HG02642 (cell line): ENCODE data around the gene FOXA3.

Experiments
- ATAC-seq: cut with Tn5 transposase; IDR thresholded peaks from one replicate; pipeline ENCODE4 v1.9.1; 2021; ENCODE audit warnings: mild to moderate bottlenecking; ENCODE audit not compliant: unreplicated experiment, poor library complexity

The FOXA3 gene

GRCh38 chr19:45872095-45872919 is 8.2 kb downstream of the FOXA3 start:
- ATAC-seq: no peak

- ATAC-seq: no peak
These were observed 9.2 kb downstream of the FOXA3 start for GRCh38 chr19:45873219-45873772.

- no peak for ATAC-seq
These were observed 10.5 kb downstream of the FOXA3 start for GRCh38 chr19:45874620-45874966.

- no peak for ATAC-seq
These were observed 12.0 kb downstream of the FOXA3 start for GRCh38 chr19:45876161-45876410.

DNA sequence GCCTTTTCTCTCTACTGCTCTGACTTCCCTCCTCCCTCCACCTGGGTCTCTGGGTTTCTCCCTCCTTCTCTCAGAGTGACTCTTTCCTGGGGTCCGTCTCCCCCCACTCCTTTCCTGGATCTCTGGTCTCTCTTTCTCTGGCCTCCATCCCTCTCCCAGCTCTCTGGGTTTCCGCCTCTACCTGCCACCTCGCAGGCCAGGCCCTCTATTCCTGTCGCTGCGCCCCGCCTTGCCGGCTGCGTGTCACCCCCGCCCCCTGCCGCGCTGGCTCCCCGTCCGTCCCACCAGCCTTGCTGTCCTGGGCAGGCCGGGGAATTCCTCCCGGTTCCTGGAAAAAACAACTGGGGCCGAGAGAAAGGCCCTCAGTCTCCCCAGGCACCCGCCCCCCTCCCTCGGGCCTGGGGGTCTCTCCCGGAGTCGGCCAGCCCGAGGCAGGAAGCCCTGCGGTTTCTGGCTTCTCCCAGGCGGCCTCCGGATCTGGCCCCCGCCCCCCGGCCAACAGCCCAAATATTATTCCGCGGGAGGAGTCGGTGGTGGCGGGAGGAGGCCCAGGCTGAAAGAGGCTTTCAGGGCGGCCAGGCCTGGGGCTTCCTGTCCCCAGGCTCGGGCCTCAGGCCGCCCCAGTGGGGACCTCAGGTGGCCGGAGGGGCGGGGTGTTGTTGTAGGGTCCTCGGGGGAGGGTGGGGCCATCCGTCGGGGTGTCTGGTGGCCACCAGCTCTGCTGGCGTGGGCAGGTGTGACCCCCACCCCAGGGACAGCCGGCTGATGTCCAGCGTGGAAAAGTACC is 12.5 kb downstream of the FOXA3 start:
- no peak for ATAC-seq

- ATAC-seq: no peak
These were observed 14.1 kb downstream of the FOXA3 start for GRCh38 chr19:45878043-45878794.

- no peak for ATAC-seq
These were observed 14.9 kb downstream of the FOXA3 start for GRCh38 chr19:45879055-45879454.

DNA sequence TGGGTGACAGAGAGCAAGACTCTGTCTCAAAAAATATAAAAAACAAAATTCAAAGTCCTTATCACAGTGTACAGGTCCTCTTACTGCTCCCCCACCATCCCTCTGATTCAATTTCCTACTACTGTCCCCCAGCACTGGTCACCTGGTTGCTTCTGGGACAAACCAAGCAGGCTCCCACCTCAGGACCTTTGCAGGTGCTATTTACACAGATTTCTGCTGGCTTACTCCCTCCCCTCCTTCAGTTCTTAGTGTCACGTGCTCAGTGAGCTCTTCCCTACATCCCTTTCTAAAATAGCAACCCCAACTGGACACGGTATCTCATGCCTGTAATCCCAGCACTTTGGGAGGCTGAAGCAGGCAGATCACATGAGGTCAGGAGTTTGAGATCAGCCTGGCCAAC is 15.8 kb downstream of the FOXA3 start:
- no peak for ATAC-seq

- no peak for ATAC-seq
These were observed 17.2 kb downstream of the FOXA3 start for GRCh38 chr19:45881082-45881908.

- ATAC-seq: no peak
These were observed 17.9 kb downstream of the FOXA3 start for GRCh38 chr19:45881909-45882528.

DNA sequence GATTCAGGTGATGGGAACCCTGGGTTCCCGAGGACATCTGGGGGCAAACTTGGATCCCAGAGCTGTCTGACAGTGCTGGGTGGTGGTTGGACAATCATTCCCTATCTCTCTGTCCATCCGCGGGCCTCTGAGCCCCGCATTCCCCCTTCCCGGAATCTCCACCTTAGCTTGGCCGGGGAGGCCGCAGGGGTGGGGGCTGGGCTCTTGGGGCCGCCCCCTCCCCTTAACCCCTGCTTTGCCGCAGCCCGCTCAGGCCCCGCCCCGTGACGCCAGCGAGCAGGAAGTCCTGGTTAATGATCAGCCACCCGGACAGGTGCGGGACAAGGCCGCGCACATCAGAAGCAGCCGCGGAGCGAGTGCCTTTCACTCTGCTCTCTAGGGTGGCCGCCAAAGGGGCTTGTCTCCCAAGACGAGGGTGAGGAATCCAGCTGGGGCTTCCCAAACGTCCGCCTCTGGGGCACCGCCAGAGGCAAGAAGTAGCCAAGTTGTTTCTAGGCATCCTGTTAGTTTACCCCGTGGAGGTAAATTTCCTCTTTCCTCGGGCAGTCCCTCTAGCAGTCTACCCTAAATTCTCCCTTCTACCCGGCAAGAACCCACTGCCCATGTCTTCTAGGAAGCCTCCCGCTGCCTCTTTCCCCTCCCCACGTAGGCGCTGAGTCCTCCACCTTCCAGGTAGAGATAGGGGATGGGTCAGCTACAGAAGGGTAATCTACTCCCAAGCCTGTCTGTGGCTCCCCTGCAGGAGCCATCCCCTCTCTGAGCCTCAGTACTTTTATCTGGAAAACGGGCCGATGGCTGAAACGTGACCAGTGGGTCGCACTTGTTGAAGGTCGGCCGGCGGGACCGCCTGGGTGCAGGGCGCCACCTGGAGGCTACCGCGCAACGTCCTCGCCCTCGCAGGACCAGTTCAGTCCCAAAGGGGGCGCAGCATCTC is 18.8 kb downstream of the FOXA3 start:
- ATAC-seq: no peak

GRCh38 chr19:45883586-45883880 is 19.4 kb downstream of the FOXA3 start:
- no peak for ATAC-seq

DNA sequence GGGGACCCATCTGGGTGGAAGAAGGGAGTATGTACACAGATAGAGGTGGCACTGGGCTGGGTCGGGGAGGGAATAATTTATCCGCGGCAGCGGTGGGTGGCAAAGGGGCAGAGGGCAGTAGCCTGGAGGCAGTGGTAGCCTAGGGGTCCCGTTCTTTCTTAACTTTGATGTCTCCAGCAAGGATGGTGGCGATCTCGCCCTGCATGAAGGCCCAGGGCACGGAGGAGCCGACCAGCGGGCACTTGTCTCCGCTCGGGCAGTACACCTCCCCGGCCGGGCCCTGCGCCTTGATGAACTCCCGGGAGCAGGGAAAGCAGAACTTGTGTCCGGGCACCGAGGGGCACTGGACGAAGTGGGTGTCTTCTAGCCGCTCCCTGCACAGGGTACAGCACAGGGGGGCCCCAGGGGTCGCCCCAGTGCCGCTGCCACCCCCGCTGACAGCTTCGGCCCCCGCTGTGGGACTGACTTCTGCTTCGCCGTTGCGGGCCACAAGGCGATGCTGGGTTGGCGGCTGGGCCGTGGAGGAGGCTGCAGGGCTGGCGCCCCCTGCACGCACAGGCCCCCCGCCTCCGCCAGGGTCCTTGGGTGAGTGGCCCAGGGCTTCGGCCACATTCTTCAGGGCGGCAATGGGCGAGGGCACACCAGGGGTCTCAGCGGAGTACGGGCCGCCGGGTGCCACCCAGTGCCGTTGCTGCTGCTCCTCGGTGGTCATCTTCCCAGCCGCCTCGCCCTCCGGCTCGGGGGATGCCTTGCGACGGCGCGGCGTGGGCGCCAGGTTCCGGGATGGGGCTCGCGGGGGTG is 20.0 kb downstream of the FOXA3 start:
- ATAC-seq: no peak

DNA sequence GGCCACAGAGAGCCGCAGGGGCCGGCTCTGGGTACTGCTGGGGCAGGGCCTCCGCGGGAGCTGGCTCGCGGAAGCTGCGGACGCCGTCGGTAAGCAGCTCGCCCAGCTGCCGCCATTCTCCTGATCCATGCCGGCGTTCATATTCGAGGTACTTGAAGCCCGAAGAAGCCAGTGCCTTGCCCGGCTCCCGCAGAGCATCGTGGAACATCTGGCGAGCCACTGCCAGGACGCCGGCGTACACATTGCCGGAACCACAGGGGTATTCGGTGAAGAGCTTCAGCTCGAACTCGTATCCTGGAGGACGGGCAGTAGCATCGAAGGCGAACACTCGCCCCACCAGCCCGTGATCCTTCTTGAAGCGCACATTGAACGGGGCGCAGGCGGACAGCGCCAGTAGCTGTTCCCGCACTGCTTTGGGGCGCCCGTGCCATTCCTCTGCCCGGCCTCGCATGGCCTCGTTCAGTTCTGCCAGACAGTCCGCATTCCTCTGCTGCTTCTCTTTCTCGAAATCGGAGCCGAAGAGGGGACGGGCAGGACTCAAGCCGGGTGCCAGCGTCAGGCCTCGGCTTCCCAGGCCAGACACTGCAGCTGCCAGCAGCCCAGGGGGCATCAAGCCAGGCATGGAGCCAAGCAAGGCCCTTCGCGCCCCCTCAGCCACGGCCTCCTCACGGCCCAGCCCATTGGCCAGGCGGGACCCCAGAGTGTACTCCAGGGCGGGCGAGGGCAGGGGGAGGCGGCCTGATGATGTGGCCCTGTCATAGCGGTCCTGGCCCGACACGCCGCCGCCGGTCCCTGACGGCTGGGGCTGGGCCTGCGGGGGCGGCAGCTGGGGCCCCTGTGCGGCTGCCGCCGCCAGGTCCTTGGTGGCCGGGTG is 20.8 kb downstream of the FOXA3 start:
- peak; percentile 2 for ATAC-seq

GRCh38 chr19:45885556-45886426 is 21.7 kb downstream of the FOXA3 start, which contains the start of gene IRF2BP1:
TSS of gene IRF2BP1 (minus strand) at chr19:45886141. CDS start at chr19:45885774, 367 bp downstream.
- peak; percentile 57 for ATAC-seq
